K562 (cell line): ENCODE results near the gene NADSYN1. TPM values are rescaled to one million over a fixed set of nuclear protein-coding genes. Genes with fewer than 3 reads are reported as not detected.

Experiments
- KDM1A ChIP-seq, 2 experiments: fragments of 450-650 bp; IDR thresholded peaks; 2 replicates each; pipeline ENCODE4 v1.6.1; 2016; ENCODE audit warnings: mild to moderate bottlenecking in 2 of 2
- KLF13 ChIP-seq: fragments of 450-650 bp; IDR thresholded peaks from 2 replicates; pipeline ENCODE4 v1.6.1; 2016; ENCODE audit warnings: missing genetic modification characterization, low read depth, mild to moderate bottlenecking, missing compliant biosample characterization, moderate library complexity, borderline replicate concordance
- SMAD2 ChIP-seq: fragments of 150-350 bp; IDR thresholded peaks from 2 replicates; pipeline ENCODE4 v1.6.1; 2014; ENCODE audit warnings: low read depth, mild to moderate bottlenecking, low read length
- ZBTB7A ChIP-seq: IDR thresholded peaks from 2 replicates; pipeline ENCODE4 v1.6.1; 2011; ENCODE audit warnings: low read depth, mild to moderate bottlenecking, low read length, moderate library complexity, borderline replicate concordance; ENCODE audit not compliant: control insufficient read depth
- polyA plus RNA-seq, 8 experiments: library from polyadenylated mRNA; depleted of rRNA in 4 of 8; stranded (reverse) in 5 of 8; unstranded in 3 of 8; fragments of >200 nt; fragmentation: Nextera tagmentation in 2 of 8; fragmentation: Illumina TruSeq in 1 of 8; extraction: Ambion mirVana in 2 of 8; extraction: Trizol in 1 of 8; gene quantifications; 2 replicates each; pipeline versions ENCODE4 v1.2.1 to v1.2.3, GENCODE V29; 2011 to 2014; ENCODE audit warnings: inconsistent platforms in 1 of 8, missing spikeins in 1 of 8
- total RNA-seq, 7 experiments: library from RNA; depleted of rRNA in 6 of 7; stranded (reverse); fragments of >200 nt in 6 of 7; fragmentation: Illumina TruSeq in 2 of 7; extraction: Trizol in 2 of 7; gene quantifications; 2 replicates each; pipeline versions ENCODE4 v1.2.1 to v1.2.3, GENCODE V29; 2011 to 2021; ENCODE audit warnings: low replicate concordance in 1 of 7
- TF ChIP-seq, protein P1 (sequence below): fragments of 450-650 bp; IDR thresholded peaks from 2 replicates; pipeline ENCODE4 v1.6.1; 2016; ENCODE audit warnings: mild to moderate bottlenecking, moderate library complexity
- TF ChIP-seq, protein P2 (sequence below): sonication (generic); formaldehyde crosslinking; IDR thresholded peaks from 2 replicates; pipeline ENCODE4 v1.8.0; 2022; ENCODE audit warnings: mild to moderate bottlenecking, missing genetic modification reagents
- TF ChIP-seq, protein P3 (sequence below): sonication (generic); formaldehyde crosslinking; IDR thresholded peaks from 2 replicates; pipeline ENCODE4 v1.8.1; 2022; ENCODE audit warnings: missing genetic modification reagents

Gene NADSYN1
- total and polyA plus RNA-seq, 9 of the 15 experiments (the other 6 are each of a cell fraction or from before 2014, with no cell fraction given) = 12.7 to 57.3 (median 42.1) TPM

DNA sequence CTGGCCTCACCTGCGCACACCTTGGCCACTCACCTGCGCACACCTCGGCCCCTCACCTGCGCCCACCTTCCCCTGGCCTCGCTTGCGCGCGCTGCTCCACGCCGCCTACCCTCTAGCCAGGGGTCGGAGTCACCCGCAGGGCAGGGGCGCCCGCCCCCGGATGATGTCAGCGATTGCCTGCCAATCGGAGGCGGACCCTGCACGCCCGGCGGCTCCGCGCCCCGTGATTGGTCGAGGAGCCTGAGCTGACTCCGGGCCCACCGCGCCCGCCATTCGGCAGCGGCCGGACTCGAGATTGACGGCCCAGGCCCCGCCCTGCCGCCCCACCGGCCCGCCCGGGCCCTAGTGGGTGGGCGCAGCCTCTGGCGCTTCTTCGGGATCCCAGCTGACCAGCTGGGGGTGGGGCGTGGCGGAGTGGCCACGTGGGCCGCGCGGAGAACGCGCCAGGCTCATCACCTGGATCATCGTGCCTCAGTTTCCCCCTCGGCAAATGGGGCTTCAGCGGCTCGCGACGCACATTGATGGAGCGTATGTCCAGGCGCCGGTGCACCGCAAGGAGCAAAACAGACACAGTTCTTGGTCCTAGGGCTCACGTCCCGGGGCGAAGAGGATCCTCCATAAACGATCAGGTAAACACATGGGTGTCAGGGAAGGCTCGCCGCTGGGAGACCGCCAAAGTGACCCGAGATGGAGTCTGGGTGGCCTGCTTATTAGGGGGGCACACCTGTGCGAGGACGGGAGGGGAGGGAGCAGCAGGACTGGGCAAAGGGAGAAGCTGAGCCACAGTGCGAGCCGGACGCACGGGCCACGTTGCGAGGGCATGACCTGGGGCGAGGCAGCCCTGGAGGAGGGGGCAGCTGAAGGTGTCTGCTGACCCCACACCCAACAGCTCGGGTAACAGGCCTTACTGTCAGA is 4.5 kb upstream of the NADSYN1 start, which contains the start of gene DHCR7 (continued):
- TF ChIP-seq, protein P1, sequence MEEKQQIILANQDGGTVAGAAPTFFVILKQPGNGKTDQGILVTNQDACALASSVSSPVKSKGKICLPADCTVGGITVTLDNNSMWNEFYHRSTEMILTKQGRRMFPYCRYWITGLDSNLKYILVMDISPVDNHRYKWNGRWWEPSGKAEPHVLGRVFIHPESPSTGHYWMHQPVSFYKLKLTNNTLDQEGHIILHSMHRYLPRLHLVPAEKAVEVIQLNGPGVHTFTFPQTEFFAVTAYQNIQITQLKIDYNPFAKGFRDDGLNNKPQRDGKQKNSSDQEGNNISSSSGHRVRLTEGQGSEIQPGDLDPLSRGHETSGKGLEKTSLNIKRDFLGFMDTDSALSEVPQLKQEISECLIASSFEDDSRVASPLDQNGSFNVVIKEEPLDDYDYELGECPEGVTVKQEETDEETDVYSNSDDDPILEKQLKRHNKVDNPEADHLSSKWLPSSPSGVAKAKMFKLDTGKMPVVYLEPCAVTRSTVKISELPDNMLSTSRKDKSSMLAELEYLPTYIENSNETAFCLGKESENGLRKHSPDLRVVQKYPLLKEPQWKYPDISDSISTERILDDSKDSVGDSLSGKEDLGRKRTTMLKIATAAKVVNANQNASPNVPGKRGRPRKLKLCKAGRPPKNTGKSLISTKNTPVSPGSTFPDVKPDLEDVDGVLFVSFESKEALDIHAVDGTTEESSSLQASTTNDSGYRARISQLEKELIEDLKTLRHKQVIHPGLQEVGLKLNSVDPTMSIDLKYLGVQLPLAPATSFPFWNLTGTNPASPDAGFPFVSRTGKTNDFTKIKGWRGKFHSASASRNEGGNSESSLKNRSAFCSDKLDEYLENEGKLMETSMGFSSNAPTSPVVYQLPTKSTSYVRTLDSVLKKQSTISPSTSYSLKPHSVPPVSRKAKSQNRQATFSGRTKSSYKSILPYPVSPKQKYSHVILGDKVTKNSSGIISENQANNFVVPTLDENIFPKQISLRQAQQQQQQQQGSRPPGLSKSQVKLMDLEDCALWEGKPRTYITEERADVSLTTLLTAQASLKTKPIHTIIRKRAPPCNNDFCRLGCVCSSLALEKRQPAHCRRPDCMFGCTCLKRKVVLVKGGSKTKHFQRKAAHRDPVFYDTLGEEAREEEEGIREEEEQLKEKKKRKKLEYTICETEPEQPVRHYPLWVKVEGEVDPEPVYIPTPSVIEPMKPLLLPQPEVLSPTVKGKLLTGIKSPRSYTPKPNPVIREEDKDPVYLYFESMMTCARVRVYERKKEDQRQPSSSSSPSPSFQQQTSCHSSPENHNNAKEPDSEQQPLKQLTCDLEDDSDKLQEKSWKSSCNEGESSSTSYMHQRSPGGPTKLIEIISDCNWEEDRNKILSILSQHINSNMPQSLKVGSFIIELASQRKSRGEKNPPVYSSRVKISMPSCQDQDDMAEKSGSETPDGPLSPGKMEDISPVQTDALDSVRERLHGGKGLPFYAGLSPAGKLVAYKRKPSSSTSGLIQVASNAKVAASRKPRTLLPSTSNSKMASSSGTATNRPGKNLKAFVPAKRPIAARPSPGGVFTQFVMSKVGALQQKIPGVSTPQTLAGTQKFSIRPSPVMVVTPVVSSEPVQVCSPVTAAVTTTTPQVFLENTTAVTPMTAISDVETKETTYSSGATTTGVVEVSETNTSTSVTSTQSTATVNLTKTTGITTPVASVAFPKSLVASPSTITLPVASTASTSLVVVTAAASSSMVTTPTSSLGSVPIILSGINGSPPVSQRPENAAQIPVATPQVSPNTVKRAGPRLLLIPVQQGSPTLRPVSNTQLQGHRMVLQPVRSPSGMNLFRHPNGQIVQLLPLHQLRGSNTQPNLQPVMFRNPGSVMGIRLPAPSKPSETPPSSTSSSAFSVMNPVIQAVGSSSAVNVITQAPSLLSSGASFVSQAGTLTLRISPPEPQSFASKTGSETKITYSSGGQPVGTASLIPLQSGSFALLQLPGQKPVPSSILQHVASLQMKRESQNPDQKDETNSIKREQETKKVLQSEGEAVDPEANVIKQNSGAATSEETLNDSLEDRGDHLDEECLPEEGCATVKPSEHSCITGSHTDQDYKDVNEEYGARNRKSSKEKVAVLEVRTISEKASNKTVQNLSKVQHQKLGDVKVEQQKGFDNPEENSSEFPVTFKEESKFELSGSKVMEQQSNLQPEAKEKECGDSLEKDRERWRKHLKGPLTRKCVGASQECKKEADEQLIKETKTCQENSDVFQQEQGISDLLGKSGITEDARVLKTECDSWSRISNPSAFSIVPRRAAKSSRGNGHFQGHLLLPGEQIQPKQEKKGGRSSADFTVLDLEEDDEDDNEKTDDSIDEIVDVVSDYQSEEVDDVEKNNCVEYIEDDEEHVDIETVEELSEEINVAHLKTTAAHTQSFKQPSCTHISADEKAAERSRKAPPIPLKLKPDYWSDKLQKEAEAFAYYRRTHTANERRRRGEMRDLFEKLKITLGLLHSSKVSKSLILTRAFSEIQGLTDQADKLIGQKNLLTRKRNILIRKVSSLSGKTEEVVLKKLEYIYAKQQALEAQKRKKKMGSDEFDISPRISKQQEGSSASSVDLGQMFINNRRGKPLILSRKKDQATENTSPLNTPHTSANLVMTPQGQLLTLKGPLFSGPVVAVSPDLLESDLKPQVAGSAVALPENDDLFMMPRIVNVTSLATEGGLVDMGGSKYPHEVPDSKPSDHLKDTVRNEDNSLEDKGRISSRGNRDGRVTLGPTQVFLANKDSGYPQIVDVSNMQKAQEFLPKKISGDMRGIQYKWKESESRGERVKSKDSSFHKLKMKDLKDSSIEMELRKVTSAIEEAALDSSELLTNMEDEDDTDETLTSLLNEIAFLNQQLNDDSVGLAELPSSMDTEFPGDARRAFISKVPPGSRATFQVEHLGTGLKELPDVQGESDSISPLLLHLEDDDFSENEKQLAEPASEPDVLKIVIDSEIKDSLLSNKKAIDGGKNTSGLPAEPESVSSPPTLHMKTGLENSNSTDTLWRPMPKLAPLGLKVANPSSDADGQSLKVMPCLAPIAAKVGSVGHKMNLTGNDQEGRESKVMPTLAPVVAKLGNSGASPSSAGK = peak; percentile 57
- TF ChIP-seq, protein P2, sequence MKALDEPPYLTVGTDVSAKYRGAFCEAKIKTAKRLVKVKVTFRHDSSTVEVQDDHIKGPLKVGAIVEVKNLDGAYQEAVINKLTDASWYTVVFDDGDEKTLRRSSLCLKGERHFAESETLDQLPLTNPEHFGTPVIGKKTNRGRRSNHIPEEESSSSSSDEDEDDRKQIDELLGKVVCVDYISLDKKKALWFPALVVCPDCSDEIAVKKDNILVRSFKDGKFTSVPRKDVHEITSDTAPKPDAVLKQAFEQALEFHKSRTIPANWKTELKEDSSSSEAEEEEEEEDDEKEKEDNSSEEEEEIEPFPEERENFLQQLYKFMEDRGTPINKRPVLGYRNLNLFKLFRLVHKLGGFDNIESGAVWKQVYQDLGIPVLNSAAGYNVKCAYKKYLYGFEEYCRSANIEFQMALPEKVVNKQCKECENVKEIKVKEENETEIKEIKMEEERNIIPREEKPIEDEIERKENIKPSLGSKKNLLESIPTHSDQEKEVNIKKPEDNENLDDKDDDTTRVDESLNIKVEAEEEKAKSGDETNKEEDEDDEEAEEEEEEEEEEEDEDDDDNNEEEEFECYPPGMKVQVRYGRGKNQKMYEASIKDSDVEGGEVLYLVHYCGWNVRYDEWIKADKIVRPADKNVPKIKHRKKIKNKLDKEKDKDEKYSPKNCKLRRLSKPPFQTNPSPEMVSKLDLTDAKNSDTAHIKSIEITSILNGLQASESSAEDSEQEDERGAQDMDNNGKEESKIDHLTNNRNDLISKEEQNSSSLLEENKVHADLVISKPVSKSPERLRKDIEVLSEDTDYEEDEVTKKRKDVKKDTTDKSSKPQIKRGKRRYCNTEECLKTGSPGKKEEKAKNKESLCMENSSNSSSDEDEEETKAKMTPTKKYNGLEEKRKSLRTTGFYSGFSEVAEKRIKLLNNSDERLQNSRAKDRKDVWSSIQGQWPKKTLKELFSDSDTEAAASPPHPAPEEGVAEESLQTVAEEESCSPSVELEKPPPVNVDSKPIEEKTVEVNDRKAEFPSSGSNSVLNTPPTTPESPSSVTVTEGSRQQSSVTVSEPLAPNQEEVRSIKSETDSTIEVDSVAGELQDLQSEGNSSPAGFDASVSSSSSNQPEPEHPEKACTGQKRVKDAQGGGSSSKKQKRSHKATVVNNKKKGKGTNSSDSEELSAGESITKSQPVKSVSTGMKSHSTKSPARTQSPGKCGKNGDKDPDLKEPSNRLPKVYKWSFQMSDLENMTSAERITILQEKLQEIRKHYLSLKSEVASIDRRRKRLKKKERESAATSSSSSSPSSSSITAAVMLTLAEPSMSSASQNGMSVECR (CRISPR knock-in tag) = peak; percentile 99
- no peak for TF ChIP-seq SMAD2
- peak; percentile 93 for TF ChIP-seq KLF13 (tag)
- 0 out of 4 replicates have a peak, but pooled peaks of 1 of the 2 experiments have one; percentile 33 for TF ChIP-seq KDM1A (IDR thresholded peaks at IDR 0.05)
- TF ChIP-seq, protein P3, sequence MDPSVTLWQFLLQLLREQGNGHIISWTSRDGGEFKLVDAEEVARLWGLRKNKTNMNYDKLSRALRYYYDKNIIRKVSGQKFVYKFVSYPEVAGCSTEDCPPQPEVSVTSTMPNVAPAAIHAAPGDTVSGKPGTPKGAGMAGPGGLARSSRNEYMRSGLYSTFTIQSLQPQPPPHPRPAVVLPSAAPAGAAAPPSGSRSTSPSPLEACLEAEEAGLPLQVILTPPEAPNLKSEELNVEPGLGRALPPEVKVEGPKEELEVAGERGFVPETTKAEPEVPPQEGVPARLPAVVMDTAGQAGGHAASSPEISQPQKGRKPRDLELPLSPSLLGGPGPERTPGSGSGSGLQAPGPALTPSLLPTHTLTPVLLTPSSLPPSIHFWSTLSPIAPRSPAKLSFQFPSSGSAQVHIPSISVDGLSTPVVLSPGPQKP = no peak
- TF ChIP-seq ZBTB7A = peak; percentile 89
